ENCODE measurements around the gene DMXL1. TPM values are rescaled to one million over a fixed set of nuclear protein-coding genes. Genes with fewer than 3 reads are reported as not detected.

Gene DMXL1
- total and polyA plus RNA-seq, 7 donors, result 6.7 to 106 (median 50.8) TPM

- no peaks in the 10 kb centered on the region for H3K27me3 ChIP-seq
- WGBS, 2 donors, result 6% methylated on average over 18 of the region's 18 CpGs
- H3K36me3 ChIP-seq, result no peaks in the 10 kb centered on the region
- peak overlapping the region; percentile 89 to 96 (median 92) for H3K27ac ChIP-seq
- peaks cover 0 to 28% (median 15%) of the 10 kb centered on the region in 4 donors for H3K4me1 ChIP-seq
- no peaks in the 10 kb centered on the region for H3K9me3 ChIP-seq
- peak; percentile 97 for DNase-seq
- TF ChIP-seq POLR2A (IDR thresholded peaks at IDR 0.05) (no peak), CTCF (IDR thresholded peaks at IDR 0.05) (peak in 3 of 4 experiments; percentile 15 to 31 (median 29))
- intact Hi-C loops (cut with DNase I), result loop anchor here (1.0 to 5.0 kb wide), 3 partner anchors 67 to 197 kb away; partner anchors contain the start of gene DMXL1
- peak overlapping the region; percentile 50 to 84 (median 78) for H3K4me3 ChIP-seq
These were observed 197.1 kb downstream of the DMXL1 start for GRCh38 chr5:119267958-119268386.

- Histone ChIP-seq H3K4me3 (peak overlapping the region; percentile 50 to 84 (median 78)), H3K27ac (peak overlapping the region; percentile 89 to 96 (median 92)), H3K9me3 (no peaks in the 10 kb centered on the region), H3K4me1 (peaks cover 0 to 34% (median 18%) of the 10 kb centered on the region in 4 donors), H3K27me3 (no peaks in the 10 kb centered on the region), H3K36me3 (no peaks in the 10 kb centered on the region)
- TF ChIP-seq POLR2A (IDR thresholded peaks at IDR 0.05) (peak; percentile 34 to 83), CTCF (IDR thresholded peaks at IDR 0.05) (no peak), POLR2AphosphoS5 (IDR thresholded peaks at IDR 0.05) (peak; percentile 62 to 85 (median 83)), EP300 (IDR thresholded peaks at IDR 0.05) (no peak)
- 0 to 1% methylated on average over 65 of the region's 65 CpGs for WGBS, 2 donors
- intact Hi-C loops (cut with DNase I), result loop anchor here (1.0 to 5.0 kb wide), 3 partner anchors 66 to 197 kb away; partner anchors contain the start of gene DMXL1
- peak; percentile 98 for DNase-seq
These were observed 197.6 kb downstream of the DMXL1 start for GRCh38 chr5:119268387-119269060.

- Histone ChIP-seq H3K36me3 (no peaks in the 10 kb centered on the region), H3K4me1 (peaks cover 0 to 39% (median 22%) of the 10 kb centered on the region in 4 donors), H3K9me3 (no peaks in the 10 kb centered on the region), H3K4me3 (peak overlapping the region; percentile 50 to 84 (median 78)), H3K27ac (peak overlapping the region; percentile 89 to 96 (median 92)), H3K27me3 (no peaks in the 10 kb centered on the region)
- 1 to 3% methylated on average over 24 of the region's 24 CpGs for WGBS, 2 donors
- peak; percentile 66 for DNase-seq
- TF ChIP-seq EP300 (IDR thresholded peaks at IDR 0.05) (no peak), CTCF (IDR thresholded peaks at IDR 0.05) (no peak), POLR2A (IDR thresholded peaks at IDR 0.05) (no peak), POLR2AphosphoS5 (IDR thresholded peaks at IDR 0.05) (no peak)
- intact Hi-C loops (cut with DNase I), result loop anchor here (2.0 to 5.0 kb wide), 2 partner anchors 65 to 143 kb away; no protein-coding TSS in a partner anchor
These were observed 198.4 kb downstream of the DMXL1 start for GRCh38 chr5:119269061-119269944.

GRCh38 chr5:119270121-119270565, 199.3 kb downstream of the DMXL1 start:
- 51 to 60% methylated on average over 5 of the region's 5 CpGs for WGBS, 2 donors
- H3K4me3 ChIP-seq, result no peak overlapping the region
- H3K27ac ChIP-seq, result no peak overlapping the region
- H3K36me3 ChIP-seq, result no peaks in the 10 kb centered on the region
- no peak for DNase-seq
- no peaks in the 10 kb centered on the region for H3K9me3 ChIP-seq
- TF ChIP-seq POLR2AphosphoS5 (IDR thresholded peaks at IDR 0.05) (no peak), POLR2A (IDR thresholded peaks at IDR 0.05) (no peak), CTCF (IDR thresholded peaks at IDR 0.05) (no peak), EP300 (IDR thresholded peaks at IDR 0.05) (no peak)
- intact Hi-C loops (cut with DNase I), result no loop called here
- no peaks in the 10 kb centered on the region for H3K27me3 ChIP-seq
- peaks cover 0 to 43% (median 22%) of the 10 kb centered on the region in 4 donors for H3K4me1 ChIP-seq
